HepG2 (cell line): Measurements from ENCODE around the gene ANXA9. TPM values are rescaled to one million over a fixed set of nuclear protein-coding genes. Genes with fewer than 3 reads are reported as not detected.

Experiments
- AGO2 ChIP-seq: fragments of 200-400 bp; formaldehyde crosslinking; optimal IDR thresholded peaks from 2 replicates; pipeline ENCODE3; 2017; ENCODE audit warnings: mild to moderate bottlenecking, low read depth, low read length, moderate library complexity
- BCL3 ChIP-seq: sonication (generic); formaldehyde crosslinking; IDR thresholded peaks from 2 replicates; pipeline ENCODE4 v1.5.1; 2020; ENCODE audit warnings: mild to moderate bottlenecking, missing genetic modification reagents, moderate library complexity
- FOXA1 ChIP-seq, 2 experiments: fragments of 450-650 bp in 1 of 2; sonication (generic) in 1 of 2; formaldehyde crosslinking in 1 of 2; IDR thresholded peaks; 2 replicates each; pipeline versions ENCODE4 v1.4.0 to v1.6.1; 2016 to 2020; ENCODE audit warnings: missing genetic modification reagents in 1 of 2
- GMEB1 ChIP-seq: sonication (generic); formaldehyde crosslinking; IDR thresholded peaks from 2 replicates; pipeline ENCODE4 v1.5.1; 2020; ENCODE audit warnings: missing genetic modification reagents, mild to moderate bottlenecking, borderline replicate concordance
- NR0B2 ChIP-seq: sonication (generic); formaldehyde crosslinking; IDR thresholded peaks from 2 replicates; pipeline ENCODE4 v1.4.0; 2020; ENCODE audit warnings: mild to moderate bottlenecking, missing genetic modification reagents
- STAT5B ChIP-seq: sonication (generic); formaldehyde crosslinking; IDR thresholded peaks from 2 replicates; pipeline ENCODE4 v1.4.0; 2020; ENCODE audit warnings: missing genetic modification reagents
- TCF7L2 ChIP-seq: IDR thresholded peaks from 2 replicates; pipeline ENCODE4 v1.6.1; 2011; ENCODE audit warnings: mild to moderate bottlenecking, low read depth, low read length, moderate library complexity
- ZFP62 ChIP-seq: sonication (generic); formaldehyde crosslinking; IDR thresholded peaks from 2 replicates; pipeline ENCODE4 v1.4.0; 2020; ENCODE audit warnings: missing genetic modification reagents
- ZNF543 ChIP-seq: sonication (generic); formaldehyde crosslinking; IDR thresholded peaks from 2 replicates; pipeline ENCODE4 v1.4.0; 2020; ENCODE audit warnings: mild to moderate bottlenecking, missing genetic modification reagents
- ZNF552 ChIP-seq: sonication (generic); formaldehyde crosslinking; IDR thresholded peaks from 2 replicates; pipeline ENCODE4 v1.9.0; 2022; ENCODE audit warnings: missing genetic modification reagents, mild to moderate bottlenecking, borderline replicate concordance
- ZNF792 ChIP-seq: IDR thresholded peaks from 2 replicates; pipeline ENCODE4 v1.6.1; 2016
- ZNF850 ChIP-seq: sonication (generic); formaldehyde crosslinking; conservative IDR thresholded peaks from 2 replicates; pipeline ENCODE4 v1.9.0; 2021; ENCODE audit warnings: mild to moderate bottlenecking, missing genetic modification reagents
- polyA plus RNA-seq, 8 experiments: library from polyadenylated mRNA; depleted of rRNA in 3 of 8; stranded (reverse) in 7 of 8; unstranded in 1 of 8; fragments of >200 nt; fragmentation: Illumina TruSeq in 4 of 8; extraction: Trizol in 4 of 8; gene quantifications; 2 replicates each; pipeline versions ENCODE4 v1.2.1 to v1.2.3, GENCODE V29; 2011 to 2016; ENCODE audit warnings: low read depth in 4 of 8, missing spikeins in 1 of 8, mixed read lengths in 1 of 8; ENCODE audit not compliant: insufficient read depth in 1 of 8
- total RNA-seq, 5 experiments: library from RNA; depleted of rRNA; stranded (reverse); fragments of >200 nt; fragmentation: Illumina TruSeq; extraction: Trizol; gene quantifications; 2 replicates each; pipeline ENCODE4 v1.2.3, GENCODE V29; 2016; ENCODE audit warnings: low read depth in 1 of 5
- TF ChIP-seq, protein P1 (sequence below): sonication (generic); formaldehyde crosslinking; IDR thresholded peaks from 2 replicates; pipeline ENCODE4 v1.9.0; 2021; ENCODE audit warnings: missing genetic modification reagents, mild to moderate bottlenecking, borderline replicate concordance
- TF ChIP-seq, protein P2 (sequence below): sonication (generic); formaldehyde crosslinking; IDR thresholded peaks from 2 replicates; pipeline ENCODE4 v1.4.0; 2020; ENCODE audit warnings: missing genetic modification reagents

Gene ANXA9
- total and polyA plus RNA-seq, 2 of the 13 experiments (the other 11 are each of a cell fraction or from before 2014, with no cell fraction given), result 13.3 to 23.9 TPM

DNA sequence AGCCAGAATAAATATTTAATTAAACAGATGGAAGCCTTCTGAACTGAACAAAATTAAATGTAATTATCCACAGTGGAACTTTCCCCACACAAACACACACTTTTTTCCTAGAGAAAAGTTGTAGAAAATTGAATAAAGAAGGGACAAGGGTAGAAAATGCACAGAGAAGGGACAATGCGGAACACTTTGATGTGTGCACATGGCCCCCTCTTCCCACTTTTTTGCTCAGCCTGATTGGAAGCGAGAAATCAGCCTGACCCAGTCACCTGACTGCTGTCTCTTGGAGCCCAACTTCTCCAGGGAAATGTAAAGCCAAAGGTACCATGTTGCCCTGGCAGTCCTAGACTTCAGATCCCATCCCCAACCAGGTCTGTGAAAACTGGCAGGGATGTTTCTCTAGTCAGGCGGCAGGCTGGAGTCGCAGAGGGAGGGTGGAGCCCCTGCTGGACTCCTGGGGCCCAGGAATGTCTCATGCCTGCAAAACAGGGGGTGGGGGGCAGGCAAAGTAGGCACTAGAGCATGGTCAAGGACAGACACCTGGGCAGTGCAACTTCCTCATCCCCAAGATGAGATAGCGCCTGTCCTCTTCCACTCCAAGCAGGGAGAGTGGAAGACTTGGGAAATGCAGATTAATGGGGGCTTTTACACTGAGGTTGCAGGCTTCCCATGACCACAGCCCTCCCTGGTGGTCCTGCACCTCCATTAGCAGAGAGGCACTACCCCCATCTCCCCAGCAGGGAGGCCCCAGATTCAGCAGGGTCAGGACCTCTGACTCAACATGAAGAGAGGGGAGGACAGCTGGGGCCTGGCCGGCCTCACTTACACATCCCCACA lies 10.3 kb upstream of the ANXA9 start (continued):
- TF ChIP-seq, protein P1, sequence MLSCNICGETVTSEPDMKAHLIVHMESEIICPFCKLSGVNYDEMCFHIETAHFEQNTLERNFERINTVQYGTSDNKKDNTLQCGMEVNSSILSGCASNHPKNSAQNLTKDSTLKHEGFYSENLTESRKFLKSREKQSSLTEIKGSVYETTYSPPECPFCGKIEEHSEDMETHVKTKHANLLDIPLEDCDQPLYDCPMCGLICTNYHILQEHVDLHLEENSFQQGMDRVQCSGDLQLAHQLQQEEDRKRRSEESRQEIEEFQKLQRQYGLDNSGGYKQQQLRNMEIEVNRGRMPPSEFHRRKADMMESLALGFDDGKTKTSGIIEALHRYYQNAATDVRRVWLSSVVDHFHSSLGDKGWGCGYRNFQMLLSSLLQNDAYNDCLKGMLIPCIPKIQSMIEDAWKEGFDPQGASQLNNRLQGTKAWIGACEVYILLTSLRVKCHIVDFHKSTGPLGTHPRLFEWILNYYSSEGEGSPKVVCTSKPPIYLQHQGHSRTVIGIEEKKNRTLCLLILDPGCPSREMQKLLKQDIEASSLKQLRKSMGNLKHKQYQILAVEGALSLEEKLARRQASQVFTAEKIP (CRISPR knock-in tag), result no peak
- TF ChIP-seq FOXA1 (IDR thresholded peaks at IDR 0.05) (no peak), FOXA1 (CRISPR knock-in tag; IDR thresholded peaks at IDR 0.05) (no peak), ZFP62 (CRISPR knock-in tag) (no peak), NR0B2 (CRISPR knock-in tag) (no peak), BCL3 (CRISPR knock-in tag) (no peak; the same call in 1 of the 2 replicates), ZNF850 (CRISPR knock-in tag) (no peak), STAT5B (CRISPR knock-in tag) (no peak), ZNF552 (CRISPR knock-in tag) (no peak), ZNF543 (CRISPR knock-in tag) (peak; percentile 67; the same call in 1 of the 2 replicates), ZNF792 (CRISPR knock-in tag) (peak; percentile 62; the same call in 1 of the 2 replicates), GMEB1 (CRISPR knock-in tag) (no peak; the same call in 1 of the 2 replicates), TCF7L2 (peak; percentile 65; the same call in 1 of the 2 replicates), AGO2 (peak; percentile 63)
- TF ChIP-seq, protein P2, sequence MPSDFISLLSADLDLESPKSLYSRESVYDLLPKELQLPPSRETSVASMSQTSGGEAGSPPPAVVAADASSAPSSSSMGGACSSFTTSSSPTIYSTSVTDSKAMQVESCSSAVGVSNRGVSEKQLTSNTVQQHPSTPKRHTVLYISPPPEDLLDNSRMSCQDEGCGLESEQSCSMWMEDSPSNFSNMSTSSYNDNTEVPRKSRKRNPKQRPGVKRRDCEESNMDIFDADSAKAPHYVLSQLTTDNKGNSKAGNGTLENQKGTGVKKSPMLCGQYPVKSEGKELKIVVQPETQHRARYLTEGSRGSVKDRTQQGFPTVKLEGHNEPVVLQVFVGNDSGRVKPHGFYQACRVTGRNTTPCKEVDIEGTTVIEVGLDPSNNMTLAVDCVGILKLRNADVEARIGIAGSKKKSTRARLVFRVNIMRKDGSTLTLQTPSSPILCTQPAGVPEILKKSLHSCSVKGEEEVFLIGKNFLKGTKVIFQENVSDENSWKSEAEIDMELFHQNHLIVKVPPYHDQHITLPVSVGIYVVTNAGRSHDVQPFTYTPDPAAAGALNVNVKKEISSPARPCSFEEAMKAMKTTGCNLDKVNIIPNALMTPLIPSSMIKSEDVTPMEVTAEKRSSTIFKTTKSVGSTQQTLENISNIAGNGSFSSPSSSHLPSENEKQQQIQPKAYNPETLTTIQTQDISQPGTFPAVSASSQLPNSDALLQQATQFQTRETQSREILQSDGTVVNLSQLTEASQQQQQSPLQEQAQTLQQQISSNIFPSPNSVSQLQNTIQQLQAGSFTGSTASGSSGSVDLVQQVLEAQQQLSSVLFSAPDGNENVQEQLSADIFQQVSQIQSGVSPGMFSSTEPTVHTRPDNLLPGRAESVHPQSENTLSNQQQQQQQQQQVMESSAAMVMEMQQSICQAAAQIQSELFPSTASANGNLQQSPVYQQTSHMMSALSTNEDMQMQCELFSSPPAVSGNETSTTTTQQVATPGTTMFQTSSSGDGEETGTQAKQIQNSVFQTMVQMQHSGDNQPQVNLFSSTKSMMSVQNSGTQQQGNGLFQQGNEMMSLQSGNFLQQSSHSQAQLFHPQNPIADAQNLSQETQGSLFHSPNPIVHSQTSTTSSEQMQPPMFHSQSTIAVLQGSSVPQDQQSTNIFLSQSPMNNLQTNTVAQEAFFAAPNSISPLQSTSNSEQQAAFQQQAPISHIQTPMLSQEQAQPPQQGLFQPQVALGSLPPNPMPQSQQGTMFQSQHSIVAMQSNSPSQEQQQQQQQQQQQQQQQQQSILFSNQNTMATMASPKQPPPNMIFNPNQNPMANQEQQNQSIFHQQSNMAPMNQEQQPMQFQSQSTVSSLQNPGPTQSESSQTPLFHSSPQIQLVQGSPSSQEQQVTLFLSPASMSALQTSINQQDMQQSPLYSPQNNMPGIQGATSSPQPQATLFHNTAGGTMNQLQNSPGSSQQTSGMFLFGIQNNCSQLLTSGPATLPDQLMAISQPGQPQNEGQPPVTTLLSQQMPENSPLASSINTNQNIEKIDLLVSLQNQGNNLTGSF (CRISPR knock-in tag), result no peak; the same call in 1 of the 2 replicates
